Right forelimb (tissue), 1 donor: ENCODE results near the gene TIMM22.
"Not testable (repeated sequence)": the region's sequence is repeated elsewhere in the genome, so short reads cannot be mapped to it uniquely, and the experiment has no call there.

Experiments
- DNase-seq: peaks from one replicate; pipeline ENCODE4 v3.0.0-alpha.2; 2018

TIMM22 gene

DNA sequence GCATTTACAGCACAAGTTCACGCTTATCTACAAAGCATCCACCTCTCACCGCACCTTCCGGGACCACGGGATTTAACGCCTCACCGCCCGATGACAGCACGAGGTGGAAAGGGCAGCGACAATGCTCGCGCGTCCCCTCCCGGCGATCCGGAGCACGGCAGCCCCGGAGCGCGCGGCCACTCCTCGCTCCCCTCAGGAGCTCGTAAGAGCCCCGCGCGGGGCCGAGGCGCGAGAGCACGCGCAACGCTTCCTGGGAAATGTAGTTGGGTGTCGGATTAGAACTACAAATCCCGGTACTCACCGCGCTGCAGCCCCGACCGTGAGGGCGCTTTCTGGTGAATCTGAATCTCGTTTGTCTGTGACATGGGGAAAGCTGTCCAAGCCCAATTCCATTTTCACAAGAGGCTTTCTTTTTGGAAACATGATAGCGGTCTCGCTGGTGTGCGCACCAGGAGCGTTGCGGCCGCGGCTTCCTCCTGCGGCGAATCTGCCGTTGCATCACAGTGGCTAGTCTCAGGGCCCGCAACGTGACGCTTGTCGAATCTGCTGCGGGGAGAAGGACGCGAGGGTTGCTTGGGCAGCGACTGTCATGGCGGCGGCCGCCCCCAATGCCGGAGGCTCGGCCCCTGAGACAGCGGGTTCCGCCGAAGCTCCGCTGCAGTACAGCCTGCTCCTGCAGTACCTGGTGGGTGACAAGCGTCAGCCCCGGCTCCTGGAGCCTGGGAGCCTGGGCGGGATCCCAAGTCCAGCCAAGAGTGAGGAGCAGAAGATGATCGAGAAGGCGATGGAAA lies at the start of gene TIMM22:
Gene TIMM22 (plus strand): TSS at position 576 of the 791 bp plus-strand sequence. CDS start 14 bp downstream, at position 590.
- DNase-seq = peak; percentile 97

DNA sequence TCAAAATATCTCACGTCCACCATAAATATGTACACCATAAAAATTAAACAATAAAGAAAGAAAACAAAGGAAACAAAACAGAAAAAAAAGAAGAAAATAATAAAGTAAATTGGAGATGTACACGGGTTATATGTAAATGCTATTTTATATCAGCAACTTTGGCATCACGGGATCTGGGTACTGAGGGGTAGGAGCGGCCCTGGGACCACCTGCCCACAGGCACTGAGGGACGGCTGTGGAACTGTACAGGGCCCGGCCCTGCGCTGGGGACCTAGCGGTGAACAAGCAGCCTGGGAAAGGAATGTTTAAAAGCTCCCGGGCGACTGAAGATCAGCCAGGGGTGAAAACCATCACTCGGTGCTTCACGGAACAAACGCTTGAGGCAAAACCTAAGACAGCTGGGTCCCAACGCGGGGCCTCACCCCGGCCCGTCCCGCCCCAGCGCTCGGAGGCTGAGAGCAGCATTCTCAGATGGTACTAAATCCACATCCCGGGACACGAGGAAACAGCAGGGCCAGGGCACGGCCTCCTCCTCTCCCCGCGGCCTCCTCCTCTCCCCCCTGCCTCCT lies 48.6 kb upstream of the TIMM22 start:
- peak; percentile 66 for DNase-seq

DNA sequence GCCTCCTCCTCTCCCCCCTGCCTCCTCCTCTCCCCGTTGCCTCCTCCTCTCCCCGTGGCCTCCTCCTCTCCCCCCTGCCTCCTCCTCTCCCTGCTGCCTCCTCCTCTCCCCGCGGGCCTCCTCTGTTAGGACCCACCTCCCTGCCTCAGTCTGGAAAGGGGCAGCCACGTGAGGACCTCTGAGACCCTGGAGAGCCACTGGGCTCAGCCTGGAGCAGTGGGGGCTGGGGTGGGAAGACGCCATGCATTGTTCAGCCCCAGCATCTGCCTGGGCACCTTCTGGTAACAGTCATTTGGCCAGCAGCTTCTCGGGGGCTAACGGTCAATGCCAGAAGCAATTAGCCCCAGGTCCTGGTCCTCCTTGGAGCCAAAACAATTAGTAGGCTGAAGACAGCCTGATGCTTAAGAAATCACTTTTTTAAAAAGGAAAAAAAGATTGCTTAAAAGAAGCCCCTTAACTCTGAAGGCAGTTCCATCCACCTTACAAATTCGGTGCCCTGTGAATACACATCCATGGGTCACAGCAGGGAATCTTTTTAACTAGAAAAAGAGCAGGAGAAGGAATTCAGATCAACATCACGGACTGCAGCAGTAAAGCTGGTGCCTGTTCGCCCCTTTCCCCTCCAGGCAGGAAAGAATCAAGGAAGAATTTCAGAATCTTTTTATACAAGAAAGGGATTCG lies 47.2 kb upstream of the TIMM22 start:
- no peak for DNase-seq

DNA sequence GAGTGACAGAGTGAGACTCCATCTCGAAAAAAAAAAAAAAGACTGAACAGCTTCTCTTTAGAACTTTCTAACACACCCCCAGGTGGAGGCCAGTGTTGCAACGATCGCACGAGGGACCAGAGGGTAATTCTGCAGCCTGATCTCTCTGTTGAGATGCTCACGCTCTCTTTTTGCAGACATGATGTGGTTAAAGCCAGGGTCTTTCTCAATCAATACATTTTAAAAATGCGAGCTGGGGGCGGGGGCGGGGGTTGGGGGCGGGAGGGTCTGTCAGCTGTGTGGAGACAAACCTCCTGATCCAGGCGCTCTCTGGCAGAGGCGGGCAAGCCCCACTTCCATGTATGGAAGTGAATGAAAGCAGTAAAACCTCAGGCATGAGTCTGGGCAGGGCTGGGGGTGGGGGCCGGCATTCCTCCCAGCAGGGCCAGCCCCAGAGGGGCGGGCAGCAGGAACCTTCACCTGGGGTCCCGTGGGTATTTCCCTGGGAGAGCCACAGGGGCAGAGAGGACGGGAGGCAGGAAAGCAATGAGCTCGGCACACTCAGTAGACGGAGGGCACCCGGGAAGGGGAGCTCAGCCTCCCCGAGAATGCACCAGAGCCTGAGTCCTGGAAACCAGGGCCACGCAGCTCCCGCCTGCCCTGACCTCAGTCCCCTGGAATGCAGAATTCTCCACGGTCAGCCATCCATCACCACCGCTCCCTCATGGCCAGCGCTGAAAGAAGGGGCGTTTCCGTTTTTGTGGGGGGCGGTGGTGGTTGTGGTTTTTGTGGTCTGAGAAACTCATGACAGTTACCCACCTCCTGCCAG lies 45.4 kb upstream of the TIMM22 start:
- DNase-seq = no peak

DNA sequence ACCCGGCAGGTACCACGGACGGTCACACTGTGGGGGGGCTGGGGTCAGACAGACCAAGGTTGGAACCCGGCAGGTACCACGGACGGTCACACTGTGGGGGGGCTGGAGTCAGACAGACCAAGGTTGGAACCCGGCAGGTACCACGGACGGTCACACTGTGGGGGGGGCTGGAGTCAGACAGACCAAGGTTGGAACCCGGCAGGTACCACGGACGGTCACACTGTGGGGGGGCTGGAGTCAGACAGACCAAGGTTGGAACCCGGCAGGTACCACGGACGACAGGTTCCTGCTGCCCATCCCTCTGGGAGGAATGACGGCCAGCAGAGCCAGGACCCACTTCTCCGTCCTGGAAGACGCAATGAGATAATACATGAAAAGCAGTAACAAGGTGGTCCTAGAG lies 44.3 kb upstream of the TIMM22 start:
- not testable (repeated sequence) for DNase-seq

DNA sequence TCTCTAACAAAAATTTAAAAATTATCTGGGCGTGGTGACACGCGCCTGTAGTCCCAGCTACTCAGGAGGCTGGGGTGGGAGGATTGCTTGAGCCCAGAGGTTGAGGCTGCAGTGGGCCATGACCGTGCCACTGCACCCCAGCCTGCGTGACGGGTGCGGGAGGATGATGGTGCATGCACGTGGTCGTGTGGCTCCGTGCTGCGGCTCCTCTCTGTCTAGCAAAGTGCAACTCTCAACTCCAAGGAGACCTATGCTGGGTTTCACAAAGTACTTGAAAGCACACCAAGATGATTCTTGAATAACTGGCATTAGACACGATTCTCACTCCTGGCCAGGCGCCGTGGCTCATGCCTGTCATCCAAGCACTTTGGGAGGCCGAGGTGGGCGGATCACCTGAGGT lies 43.2 kb upstream of the TIMM22 start:
- DNase-seq = no peak

DNA sequence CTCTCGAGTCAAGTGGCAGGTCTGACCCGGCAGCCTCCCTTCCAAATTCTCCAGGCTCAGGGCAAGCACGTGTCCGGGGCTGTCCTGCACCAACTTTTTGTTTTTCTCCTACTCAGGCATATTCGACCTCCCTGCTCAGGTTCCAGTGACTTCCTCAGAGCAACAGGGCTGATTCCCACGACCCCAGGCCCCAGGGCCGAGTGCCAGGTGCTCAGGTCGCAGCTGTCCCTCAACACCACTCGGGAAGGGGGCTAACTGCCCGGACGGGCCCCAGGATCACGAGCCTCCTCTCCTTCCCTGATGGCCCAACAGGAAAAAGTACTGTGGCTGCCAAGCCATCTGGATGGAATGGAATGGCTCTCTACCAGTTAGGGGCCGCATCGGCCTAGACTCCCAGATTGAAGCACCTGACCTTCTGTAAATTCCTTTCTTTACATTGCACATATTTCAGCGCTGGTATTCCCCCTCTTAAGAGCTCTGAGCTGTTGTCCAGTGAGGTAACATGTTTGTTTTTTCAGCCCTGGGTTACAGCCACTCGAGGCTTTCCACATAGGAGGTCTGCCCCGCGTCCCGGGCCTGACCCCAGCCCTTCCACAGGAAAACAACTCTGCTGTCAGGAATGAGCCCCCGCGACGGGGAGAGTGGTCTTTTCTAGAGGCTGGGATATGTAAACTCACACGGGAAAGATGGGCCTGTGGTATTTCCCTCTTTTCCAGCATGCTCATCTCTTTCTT lies 42.3 kb upstream of the TIMM22 start:
- peak; percentile 62 for DNase-seq

DNA sequence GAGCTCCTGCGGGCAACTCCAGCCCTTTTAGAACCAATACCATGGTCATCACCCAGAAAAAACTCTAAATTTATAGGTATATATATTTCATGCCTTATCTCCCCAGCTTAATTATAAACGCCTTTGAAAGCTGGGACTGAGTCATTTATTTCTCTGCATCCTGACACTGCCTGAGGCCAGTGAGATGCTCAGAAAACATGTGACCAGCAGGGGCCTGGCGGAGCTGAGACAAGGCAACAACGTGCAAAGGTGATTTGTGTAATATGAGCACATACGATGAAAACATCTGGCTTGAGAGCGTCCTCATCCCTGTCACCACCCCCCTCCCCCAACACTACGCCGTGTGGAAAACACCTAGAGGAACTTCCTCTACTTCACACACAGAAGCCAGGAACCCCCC lies 40.0 kb upstream of the TIMM22 start:
- no peak for DNase-seq

DNA sequence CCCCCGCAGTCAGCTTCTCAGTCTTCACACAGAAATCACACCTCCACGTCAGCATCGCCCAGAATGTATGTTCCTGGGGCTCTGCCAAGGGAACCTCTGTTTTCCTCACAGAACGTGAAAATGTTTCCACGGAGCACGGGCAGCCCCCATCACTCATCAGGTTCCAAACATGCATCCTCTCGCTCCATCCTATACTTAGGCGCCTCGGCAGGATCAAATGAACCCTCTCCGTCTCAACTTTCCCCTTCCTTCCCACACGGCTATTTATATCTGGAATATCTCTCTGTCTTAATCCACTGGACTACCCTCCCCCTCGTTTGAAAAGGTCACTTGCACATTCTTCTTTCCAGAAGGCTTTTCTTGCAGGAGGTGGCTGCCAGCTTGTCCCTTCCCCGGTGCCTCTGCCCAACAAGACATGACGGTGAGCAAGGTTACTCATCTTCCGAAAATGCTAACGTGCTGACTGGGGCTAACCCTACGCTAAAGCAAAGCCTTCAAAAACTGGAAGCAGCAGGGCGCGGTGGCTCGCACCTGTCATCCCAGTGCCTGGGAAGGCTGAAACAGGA lies 39.0 kb upstream of the TIMM22 start:
- DNase-seq = no peak

DNA sequence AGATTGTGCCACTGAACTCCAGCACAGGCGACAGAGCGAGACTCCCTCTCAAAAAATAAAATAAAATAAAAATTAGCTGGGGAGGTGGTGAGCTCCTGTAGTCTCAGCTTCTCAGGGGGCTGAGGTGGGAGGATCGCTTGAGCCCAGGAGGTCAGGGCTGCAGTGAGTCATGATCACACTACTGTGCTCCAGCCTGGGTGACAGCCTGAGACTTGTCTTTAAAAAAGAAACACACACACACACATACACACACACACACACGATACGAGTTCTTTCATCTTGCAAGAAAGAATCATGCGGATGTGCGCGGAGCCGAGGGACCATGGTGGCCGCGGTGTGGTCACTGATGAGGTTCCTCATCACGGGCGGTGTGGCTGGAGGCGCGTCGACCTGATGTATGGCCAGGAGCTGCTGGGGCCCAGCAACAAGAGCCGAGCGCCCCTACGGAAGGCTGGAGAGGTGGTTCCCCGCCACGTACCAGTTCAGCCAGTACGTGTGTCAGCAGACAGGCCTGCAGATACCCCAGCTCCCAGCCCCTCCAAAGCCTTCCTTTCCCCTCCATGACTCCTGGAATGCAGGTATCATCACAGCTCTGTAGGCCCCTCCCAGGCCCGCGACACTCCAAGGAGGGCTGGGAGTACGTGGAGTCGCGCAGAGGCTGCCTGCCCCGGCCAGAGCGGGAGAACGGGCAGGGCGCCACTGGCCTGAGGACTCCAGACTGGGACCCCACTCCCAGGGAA lies 38.0 kb upstream of the TIMM22 start:
- no peak for DNase-seq

DNA sequence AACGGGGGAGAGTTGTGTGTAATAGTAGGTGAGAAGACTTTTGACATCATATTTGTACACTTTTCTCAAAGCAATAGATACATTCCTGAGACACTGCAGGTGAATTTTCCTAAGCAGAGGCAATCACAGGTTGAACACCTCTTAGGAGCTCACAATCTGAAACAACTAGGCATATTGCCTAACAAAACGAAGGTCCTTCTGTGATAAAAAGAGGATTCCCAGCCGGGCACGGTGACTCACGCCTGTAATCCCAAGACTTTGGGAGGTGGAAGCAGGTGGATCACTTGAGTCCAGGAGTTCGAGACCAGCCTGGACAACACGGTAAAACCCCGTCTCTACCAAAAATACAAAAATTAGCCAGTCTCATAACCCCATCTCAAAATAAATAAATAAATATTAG lies 34.8 kb upstream of the TIMM22 start:
- DNase-seq = no peak

DNA sequence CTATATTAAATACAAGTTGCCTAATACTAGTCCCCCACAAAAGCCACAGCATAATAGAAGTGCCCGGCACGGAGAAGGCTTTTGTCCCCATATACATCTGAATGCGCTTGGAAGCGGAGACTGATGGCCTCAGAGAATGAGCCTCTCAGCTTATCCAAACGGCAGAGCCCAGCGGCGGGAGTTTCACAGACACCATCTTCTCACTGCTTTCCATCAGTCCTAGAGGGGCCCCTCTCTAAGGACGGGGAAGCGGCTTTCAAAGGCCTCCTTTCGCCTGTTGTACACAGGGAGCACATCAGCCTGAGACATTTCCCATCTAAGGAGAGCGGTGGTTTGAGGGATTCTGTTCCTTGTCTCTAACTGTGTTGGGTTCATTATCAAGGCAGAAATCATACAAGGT lies 34.3 kb upstream of the TIMM22 start:
- DNase-seq = no peak

DNA sequence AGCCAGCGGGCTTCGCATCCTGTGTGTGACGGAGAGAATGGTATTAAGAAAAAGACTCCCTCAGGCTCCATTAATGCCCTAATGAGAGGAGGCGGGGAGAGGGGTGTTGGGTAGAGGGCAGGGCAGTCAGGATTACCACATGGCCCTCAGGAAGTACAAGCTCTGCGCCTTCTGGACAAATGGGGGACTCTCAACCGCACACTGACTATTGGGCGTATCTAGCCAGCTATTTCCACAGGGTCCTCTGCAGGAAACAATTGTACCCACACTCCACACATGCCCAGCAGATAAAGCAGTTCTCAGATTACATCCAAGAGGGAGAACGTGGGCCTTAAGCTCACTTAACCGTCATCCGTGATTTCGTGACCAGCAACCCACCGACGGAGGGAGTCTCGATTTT lies 32.1 kb upstream of the TIMM22 start:
- no peak for DNase-seq

DNA sequence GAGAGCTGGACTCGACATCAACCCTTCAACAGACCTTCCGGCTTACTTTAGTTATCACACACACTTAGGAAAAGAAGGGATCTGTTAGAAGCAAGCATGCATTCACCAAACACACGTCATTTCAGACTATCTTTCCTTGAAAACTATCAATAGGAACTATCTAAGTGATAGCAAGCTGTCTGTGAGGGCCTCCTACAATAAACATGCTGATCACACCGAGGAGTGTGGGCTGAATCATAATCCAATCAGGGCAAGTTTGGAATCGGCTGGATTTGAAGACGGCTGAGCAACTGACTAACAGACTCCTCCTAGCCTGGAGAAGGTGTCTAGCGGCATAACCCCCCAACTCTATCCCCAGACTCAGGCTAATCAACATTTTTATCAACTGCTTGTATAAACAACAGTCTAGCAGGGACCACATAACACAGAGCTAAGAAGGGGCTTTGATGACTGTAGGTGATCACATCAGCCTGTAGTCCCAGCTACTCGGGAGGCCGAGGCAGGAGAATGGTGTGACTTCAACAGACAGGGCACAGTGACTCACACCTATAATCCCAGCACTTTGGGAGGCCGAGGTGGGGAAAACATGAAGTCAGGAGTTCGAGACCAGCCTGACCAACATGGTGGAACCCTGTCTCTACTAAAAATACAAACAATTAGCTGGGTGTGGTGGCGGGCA lies 31.5 kb upstream of the TIMM22 start:
- DNase-seq = no peak

DNA sequence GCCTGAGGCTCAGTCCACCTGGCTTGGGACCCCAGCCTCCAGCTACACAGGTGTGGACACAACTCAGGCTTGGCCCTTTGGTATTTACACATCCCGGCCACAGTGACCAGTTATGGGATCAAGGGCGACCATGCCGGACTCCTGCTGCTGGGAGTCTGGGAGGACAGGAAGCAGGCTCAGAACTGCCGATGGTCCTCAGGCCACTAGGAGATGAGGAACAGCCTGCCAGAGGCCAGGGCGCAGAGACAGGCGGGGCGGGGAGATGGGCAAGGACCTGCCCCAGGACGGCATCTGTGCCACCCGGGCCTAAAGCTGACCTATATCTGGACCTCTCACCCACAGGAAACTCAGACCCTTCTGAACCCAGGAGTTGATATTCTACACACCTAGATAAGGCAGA lies 29.8 kb upstream of the TIMM22 start:
- DNase-seq = no peak

DNA sequence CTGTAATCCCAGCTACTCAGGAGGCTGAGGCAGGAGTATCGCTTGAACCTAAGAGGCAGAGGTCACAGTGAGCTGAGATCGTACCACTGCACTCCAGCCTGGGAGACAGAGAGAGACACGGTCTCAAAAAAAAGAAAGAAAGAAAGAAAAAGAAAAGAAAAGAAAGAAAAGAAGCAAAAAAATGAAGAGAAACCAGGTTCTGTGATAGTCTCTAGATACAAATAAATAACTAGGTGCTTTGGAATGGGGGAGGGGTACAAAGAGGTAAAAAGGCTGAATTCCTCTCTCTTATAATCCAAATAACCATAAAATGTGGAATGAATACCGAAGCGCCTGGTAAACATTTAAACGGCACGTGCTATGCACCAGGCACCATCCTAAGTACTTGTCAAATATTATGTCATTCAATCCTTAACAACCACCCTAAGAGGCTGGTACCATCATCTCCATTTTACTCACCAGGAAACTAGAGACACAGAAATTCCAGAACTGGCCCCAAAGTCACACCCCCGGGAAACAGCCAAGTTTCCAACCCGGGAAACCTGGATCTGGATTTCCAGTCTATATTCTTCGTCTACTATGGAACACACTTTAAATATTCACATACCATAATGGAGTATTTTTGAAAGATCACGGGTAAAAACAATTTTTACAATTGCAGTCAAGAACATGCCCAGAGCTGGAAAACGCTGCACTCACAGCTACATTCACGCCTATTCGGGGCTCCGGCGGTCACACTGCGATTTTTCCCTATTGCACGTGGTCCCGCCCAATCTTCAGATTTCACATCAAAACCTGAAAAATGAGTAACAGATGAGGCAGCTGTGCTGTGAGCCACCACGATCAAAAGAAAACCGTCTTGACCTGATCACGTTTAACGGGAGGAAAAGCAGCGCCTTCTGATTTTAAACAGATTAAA lies 27.9 kb upstream of the TIMM22 start:
- DNase-seq = no peak

DNA sequence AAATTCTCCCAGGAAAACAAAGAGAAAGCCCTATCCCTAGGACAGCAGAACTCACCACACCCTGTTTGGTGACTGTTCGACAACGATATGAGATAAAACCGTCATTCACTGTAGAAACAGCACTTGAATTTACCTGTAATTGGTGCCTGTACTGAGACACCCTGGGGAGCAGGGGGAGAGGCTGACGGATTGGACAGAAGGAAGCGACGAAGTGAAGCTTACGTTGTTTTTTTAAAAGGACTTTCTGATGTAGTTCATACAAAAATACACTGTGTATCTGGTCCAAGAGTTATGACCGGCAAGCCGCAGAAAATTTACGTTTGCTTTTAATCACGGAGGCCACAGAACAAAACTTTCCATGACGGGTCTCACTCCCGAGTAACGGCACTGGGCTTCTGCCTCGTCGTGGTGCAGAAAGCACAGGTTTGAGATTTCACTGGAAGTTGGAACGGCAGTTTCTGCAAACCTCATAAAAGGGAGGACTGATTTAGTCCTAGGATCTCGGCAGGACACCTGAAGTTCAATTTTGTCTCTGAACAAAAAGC lies 27.0 kb upstream of the TIMM22 start:
- no peak for DNase-seq

DNA sequence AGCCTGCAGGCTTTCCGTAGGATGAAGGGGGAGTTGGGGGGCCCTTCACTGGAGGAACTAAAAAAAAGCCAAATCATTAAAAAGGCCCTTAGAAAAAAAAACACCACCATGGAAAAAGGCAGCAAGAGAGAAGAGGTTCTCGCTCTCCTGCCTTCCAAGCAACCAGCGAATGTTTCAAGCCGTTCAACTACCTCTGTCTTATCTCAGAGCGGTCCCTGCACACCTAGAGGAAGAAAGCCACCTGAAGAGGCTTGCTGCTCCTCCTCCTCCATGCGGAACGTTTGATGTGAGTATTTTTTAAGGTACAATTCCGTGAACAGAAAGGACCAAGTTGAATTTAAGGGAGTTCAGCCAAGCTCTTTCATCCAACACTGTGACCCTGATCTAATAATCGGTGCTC lies 26.6 kb upstream of the TIMM22 start:
- no peak for DNase-seq

DNA sequence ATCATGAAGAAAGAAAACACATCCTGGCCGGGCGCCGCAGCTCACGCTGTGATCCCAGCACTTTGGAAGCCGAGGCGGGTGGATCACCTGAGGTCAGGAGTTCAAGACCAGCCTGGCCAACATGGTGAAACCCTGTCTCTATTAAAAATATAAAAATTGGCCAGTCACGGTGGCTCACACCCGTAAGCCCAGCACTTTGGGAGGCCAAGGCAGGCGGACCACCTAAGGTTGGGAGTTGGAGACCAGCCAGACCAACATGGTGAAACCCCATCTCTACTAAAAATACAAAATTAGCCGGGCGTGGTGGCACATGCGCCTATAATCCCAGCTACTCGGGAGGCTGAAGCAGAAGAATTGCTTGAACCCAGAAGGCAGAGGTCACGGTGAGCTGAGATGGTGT lies 25.1 kb upstream of the TIMM22 start:
- DNase-seq = not testable (repeated sequence)
